ENCODE measurements around the gene SMARCC1.

The SMARCC1 gene

DNA sequence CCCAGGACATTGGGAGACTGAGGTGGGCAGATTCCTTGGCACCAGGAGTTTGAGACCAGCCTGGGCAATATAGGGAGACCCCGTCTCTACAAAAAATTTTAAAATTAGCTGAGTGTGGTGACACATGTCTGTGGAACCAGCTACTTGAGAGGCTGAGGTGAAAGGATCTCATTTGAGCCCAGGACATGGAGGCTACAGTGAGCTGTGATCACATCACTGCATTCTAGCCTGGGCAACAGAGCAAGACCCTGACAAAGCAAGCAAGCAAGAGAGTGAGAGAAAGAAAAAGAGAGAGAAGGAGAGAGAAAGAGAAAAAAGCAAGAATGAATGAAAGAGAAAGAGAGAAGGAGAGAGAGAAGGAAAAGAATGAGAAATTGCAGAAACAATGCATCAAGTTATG, 150.9 kb downstream of the SMARCC1 start:
- DNase-seq (ENCODE audit: low spot score), result no peak

DNA sequence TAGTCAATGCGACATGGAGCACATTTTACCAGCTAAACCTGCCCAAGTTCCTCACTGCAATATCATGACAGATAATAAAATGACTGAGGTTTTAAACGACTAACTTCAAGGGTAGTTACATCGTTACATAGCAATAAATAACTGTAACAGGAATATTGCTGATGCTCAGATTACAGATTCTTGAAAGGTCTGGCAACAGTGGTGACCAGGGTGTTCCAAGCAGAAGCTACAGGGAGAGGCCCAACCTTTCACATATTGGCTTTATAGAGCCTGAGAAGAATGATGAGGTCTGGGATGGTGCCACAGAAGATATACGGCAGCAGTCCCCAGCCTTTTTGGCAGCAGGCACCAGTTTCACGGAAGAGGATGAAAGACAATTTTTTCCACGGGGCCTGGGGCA, 151.9 kb downstream of the SMARCC1 start:
- DNase-seq (ENCODE audit: low spot score), result no peak

DNA sequence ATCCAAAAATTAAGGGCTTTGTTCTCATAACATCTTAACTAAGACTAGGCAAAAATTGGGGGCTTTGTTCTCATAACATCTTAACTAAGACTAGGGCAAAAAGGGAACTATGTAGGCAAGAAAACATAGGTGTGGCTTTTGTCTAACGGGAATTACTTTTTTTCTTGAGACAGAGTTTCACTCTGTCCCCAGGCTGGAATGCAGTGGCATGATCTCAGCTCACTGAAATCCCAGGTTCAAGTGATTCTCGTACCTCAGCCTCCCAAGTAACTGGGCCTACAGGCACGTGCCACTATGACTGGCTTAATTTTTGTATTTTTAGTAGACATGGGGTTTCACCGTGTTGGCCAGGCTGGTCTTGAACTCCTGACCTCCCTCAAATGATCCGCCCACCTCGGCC, 153.3 kb downstream of the SMARCC1 start:
- no peak for DNase-seq (ENCODE audit: low spot score)

DNA sequence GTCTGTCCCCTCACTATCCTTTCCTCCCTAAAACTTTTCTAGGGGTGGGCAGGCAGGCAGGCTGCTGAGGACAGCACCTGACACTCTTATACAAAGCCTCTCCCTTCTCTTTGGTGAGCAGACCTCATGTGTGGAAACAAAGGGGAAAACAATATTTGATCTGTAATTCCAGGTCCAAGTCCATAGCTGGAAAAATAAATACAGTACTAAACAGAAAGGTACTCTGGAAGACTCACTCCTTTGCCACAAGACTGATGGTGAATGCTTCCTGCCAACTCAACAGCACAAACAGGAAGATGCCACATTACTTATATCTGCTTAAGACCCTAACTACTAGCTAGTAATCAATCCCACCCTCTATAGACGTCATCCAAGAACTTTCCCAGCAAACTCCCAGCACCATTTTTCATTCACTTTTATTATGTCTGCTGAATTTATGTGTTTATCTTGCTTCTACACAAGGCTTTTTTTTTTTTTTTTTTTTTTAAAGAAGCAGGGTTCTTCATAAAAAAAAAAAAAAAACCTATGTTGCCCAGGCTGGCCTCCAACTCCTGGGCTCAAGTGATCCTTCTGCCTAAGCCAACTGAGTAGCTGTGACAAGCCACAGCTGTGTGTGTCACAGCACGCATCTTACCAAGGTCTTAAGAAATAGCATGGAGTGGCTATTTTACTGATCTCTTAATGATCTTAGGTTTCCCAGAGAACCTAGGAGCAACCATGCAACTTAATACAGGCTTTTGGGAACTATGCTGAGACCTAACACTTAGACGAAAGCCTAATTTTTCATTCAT, 158.8 kb downstream of the SMARCC1 start:
- no peak for DNase-seq (ENCODE audit: low spot score)

DNA sequence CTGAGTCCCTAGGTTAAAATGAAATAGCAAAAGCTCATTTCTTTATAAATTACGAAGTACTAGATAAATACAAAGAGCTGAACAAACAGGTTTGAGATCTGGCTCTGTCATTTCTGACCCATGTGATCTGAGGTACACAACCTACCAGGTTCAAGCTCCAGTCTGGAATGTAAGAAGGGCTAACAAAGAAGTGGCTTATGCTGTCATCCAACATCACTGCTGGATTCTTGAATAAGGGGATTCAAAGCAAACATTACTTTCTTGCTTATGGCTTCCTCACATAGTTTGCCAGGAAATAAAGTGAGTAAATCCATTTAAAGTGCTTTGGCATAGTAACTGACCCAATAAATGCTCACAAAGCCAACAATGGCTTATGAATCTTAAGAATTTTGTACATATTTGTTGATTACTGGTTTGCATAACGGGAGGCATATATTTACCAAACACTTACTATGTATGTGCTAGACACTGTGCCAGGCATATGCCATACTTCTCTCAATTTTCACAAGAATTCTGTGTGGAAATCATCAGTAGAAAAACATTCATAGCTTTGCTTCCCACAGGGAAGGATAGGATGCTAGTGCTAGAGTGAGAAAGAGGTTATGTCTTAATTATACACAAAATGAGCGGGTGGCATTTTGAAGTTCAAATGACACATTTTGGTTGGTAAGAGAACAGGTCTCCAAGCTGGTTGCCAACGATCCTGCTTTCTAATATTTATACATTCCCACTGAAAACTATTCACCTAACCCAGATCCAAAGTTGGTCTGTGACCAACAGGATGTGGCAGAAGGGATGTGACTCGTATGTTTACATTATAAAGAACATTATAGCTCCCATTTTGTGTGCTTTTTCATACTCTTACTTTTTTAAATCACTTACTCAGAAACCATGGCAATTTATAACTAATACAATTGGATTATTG, 164.3 kb downstream of the SMARCC1 start:
- DNase-seq (ENCODE audit: low spot score), result no peak

DNA sequence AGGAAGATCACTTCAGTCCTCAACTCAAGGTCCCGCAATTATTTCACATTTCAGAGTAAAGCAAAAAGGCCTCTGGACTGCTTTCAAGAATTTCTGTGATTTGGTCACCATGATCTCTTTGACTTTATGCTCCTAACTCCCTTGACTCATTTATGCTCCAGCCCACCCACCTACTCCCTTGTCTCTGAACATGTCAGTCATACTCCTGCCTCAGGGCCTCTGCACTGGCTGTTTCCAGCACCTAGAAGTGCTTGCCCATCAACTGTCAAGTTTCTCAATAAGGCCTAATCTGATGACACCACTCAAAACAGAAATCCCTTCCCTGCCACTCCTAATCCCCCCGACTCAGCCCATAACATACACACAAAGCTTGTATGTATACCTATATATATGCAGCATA, 166.9 kb downstream of the SMARCC1 start:
- no peak for DNase-seq (ENCODE audit: low spot score)

DNA sequence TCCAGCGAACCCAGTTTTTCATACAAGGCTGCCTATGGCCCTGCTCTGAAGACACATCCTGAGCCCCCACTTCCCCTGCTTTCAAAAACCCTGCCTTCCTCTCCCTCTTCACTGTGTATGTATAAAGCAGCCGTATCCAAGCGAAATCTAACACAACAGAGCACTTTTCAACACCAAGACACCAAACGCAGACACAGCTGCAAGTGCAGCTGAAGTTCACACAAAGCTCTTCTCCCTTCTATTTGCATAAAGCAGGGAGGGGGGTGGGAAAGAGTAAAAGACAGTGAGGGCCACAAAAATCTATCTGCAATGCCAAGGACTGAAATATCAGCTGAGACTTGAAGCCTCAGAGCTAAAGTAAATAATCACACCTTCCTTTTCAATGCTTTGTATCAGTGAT, 168.0 kb downstream of the SMARCC1 start:
- DNase-seq (ENCODE audit: low spot score), result no peak

DNA sequence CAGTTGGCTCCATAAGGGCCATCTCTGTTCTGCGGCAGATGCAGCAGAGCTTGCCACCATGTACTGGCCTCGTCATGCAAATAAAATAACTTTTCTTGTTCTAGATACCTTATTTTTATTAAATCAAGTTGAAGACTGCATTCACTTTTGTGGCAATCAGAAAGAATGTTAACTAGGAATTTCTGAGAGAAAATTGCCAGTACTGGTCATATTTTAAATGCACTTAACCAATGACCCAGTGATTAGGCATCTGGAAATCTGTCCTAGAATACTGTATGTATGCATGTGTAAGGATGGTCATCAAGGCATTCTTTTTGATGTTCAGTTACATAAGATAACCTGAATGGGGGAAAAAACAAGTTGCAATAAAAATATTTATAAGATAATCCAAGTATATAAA, 168.8 kb downstream of the SMARCC1 start:
- no peak for DNase-seq (ENCODE audit: low spot score)

DNA sequence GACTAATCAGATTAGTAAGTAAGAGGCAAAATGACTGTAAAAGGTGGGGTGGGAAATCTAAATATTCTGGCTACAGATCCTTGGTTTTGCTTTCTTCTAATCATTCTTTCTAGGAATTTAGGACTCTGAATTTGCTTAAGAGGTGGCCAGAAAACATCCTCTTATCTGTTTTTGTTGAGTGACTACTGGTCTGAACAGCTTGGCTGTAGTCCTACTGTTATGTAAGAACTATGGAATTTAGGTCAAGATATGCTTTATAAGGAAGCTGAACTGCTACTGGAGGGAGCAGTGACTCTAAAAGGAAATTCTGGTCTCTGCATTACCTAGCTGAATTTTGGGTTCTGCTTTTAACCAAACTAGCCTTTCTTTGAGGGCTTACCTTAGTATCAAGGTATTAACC, 169.5 kb downstream of the SMARCC1 start:
- no peak for DNase-seq (ENCODE audit: low spot score)

DNA sequence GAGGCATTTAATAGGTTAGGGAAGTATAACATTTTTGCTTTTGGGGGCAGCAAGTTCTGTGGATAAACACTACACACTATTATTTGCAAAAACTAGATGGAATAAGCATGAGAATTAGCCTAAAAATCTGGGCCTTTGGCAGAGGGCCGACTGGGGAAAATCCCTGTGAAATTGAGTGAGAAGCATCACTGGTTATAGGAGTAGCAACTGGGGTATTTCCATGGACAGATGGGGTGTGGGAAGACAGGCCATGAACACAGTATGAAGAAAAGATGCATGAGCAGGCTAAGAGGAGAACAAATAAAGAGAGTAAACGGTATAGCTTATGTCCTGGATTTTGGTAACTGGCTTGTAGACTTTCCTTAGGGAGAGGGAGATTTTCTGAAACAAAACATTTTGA, 170.1 kb downstream of the SMARCC1 start:
- DNase-seq (ENCODE audit: low spot score), result no peak

DNA sequence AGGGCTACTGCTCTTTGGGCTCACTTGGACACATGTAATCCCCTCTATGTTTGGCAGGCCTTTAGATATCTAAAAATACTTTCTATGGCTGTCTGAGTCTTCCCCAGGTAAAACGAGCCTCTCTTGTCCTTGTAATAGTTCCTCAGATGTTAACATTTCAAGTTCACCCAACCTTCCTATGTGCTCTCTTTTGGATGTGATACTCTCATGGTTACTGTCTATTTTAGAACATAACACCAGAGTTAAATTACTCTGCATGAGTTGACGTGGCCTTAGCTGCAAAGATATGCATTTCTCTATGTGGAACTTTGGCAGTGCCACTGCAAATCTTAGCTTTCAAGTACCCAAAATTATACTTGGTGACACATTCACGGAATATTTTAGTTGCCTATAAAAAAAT, 171.1 kb downstream of the SMARCC1 start:
- DNase-seq (ENCODE audit: low spot score), result no peak

DNA sequence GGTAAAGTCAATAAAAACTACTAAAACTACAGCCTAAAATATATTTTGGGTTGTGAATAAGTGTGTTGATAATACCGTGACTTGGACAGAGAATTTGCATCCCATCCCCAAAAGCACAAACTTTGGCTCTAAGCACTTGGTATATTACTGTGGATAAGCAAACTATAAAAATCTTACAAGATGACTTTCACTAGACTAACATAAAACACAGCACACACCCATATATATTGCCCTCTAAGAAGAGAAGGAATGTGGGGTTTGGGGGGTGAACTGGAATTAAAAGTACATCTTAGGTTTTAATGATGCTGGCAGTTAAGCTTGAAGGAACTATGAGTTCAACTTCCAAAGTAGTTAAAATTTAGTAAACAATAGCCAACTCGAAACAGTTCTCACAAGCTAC, 174.4 kb downstream of the SMARCC1 start:
- no peak for DNase-seq (ENCODE audit: low spot score)

DNA sequence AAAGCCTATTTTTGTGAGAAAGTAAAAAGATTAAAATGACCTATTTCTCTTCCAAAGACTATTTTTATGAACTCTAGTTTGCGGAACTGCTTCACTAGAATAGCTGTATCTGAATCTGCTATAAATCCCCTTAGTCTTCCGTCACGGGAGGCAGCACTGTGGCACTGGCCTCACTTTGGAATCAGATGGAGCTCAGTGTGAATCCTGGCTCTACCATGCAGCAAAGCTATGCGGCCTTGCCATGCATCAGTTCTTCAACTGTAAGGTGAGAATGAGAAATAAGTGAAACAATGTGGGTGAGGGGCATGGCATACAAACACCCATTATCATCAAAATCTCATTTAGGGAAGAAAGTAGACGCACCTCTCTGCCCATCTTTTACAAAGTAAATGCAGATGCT, 175.5 kb downstream of the SMARCC1 start:
- no peak for DNase-seq (ENCODE audit: low spot score)

DNA sequence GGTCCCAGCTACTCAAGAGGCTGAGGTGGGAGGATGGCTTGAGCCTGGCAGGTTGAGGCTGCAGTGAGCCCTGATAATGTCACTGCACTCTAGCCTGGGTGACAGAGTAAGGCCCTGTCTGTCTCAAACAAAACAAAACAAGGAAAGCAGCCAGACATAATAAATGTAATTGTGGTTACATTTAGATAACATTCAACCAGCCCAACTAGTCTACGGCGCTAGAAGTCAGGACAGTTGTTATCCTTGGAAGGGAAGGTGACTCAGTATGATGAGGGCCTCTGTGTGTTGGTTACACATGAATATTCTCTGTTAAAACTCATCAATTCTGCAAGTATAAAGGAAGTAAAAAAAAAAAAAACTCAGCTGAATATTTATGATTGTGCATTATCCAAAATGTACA, 176.0 kb downstream of the SMARCC1 start:
- no peak for DNase-seq (ENCODE audit: low spot score)

DNA sequence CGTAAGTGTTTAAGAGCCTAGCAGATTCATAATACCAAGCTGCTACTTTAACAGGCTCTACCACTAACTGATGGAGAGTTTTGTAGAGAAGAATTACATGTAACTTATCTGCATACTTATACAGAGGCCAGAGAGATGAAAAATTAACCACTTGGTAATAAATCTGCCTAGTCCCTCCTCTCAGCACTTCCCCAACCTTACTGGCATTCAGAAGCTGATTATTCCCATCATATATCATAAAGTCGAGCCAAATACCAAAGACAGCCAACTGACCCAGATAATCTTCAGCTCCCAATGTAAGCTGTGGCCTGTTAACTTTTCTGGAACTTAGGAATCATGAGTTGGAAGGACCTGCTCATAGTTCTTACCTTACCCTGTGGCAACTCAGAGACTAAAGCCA, 177.5 kb downstream of the SMARCC1 start:
- no peak for DNase-seq (ENCODE audit: low spot score)

DNA sequence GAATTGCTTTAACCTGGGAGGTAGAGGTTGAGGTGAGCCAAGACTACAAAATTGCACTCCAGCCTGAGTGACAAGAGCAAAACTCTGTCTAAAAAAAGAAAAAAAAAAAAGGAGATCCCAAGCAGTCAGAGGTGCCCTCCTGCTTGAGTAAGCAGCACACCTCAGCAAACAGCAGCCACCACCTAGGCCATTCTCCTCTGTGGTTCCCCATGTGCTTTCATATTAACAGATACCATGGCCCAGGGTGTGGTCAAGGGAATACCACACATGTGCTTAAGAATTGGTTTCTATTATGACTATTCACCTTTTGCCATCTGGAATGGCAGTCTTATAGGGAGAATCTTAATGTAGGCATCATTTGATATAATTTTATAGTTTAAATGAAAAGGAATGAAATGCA, 178.4 kb downstream of the SMARCC1 start:
- no peak for DNase-seq (ENCODE audit: low spot score)

DNA sequence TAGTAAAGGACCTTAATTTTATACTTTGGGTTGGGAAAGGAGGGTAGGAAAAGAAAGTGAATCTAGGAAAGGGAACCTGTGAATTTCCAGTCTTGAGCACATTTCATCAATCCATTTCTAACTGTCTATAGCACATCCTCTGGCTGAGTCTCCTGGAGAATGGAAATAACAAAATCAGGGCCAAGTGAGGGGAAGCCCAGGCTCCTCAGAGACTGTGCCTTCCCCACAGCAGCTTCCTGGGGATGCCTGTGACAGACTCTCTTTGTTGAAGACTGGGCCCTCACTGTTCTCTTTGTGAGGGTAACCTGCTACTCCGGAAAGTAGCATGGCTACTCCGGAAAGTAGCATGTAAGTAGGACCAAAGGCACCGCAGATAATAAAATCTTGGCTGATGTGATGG, 180.4 kb downstream of the SMARCC1 start:
- DNase-seq (ENCODE audit: low spot score), result no peak

DNA sequence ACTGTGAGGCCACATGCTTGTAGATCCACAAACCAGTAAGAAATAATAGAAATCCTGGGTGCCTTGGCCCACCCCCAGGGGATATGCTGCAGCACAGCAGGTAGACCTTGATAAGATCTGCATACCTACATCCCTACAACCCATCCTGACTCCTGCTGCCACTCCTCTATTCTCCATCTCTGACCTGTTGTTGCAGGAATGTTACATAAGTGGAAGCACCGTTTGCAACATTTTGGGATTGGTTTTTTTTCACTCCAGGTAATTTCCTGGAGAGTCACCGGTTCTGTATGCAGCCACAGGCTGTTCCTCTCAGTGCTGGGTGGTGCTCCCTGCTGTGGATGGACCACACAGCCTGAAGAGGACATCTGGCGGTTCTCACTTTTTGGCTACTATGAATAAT, 186.9 kb downstream of the SMARCC1 start:
- DNase-seq (ENCODE audit: low spot score), result no peak

DNA sequence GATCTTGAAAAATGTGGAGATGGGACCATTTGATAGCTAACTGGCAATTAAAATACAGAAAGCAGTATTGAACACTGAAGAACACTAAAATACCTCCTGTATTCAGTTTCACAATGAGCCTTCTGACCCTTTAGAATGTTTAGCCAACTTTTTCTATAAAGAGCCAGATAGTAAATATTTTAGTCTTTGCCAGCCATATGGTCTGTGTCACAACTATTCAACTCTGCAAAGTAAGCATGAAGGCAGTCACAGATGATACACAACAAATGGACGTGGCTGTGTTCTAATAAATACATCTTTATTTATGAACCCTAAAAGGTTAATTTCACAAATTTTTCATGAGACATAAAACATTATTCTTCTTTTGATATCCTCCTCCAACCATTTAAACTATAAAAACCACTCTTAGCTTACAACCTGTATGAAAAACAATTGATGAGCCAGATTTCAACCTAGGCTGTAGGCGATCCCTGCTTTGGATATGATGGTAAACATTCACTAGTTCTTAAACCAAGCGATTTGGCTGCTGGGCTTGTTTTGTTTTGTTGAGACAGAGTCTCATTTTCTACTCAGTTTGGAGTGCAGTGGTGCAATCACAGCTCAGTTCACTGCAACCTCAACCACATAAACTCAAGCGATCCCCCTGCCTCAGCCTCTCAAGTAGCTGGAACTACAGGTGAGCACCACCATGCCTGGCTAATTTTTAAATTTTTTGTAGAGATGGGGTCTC, 189.5 kb downstream of the SMARCC1 start:
- DNase-seq (ENCODE audit: low spot score), result no peak

DNA sequence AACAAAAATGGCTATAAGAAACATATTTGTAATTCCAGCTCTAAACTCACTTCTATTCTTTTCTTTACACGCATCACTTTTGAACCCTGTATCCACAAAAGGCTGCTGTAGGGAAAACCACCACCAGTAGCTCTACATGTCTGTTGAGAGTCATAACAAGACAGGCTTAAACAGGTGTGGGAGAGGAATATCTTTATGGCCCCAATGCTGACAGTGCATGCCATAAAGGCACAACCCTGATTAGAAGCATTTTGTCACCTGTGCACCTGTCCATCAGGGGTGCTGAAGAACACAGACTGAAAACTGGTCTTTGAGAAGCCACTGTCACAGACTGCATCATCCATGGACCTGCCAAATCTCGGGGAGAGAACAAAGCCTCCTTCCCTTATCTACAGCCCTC, 191.5 kb downstream of the SMARCC1 start:
- DNase-seq (ENCODE audit: low spot score), result no peak

DNA sequence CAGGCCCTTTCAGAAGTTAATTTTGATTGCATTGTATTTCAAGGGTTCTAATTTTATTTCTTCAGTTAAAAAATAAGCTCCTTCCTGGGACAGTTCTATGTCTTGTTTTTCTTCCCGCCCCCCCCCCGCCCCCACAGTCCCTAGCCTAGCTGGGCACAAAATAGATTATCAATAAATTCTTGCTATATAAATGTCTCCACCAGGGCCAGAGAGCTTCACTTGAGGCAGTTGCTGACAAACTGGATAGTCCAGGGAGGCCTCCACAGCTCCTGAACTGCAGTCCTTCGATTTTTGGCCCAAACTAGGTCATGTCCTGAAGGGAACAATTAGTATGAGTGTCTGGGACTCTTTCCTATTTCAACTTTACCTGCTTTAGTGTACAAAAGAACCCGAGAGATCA, 193.1 kb downstream of the SMARCC1 start:
- DNase-seq (ENCODE audit: low spot score), result no peak

DNA sequence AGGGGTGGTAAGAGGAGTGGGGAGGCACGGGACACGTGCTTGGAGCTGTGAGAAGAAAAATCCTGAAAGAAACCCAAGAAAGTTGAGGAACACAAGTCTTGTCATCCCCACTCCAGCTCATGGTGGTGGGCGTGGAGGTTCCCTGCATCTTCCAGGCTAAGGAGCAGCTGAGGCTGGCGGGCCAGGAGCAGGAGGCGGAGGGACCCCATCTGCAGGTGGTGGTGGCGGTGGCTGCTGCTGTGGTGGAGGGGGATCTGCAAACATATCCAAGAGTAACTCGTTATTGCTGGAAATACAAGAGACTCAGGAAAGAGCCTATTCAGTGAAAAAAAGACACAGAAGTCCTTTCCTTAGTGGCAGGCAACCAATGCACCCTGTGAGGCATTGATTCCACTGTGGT, 193.6 kb downstream of the SMARCC1 start:
- DNase-seq (ENCODE audit: low spot score), result no peak

DNA sequence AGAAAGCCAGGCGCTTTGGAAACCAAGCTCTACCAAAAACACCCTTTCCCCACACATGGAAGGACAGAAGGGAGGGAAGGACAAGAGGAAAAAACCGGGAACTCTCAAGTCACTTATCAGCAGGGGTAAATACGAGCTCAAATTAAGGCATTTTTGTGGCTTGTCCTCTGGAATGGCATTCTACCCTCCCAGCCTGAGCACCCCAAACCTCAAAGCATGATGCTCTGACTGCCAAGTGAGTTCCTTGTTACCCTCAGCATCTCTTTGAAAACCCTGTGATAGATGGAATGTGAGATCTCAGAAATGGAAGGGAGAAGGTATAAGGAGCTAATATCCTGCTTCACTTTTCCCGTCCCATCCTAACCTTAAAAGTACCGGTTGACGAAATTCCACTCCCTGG, 194.9 kb downstream of the SMARCC1 start:
- no peak for DNase-seq (ENCODE audit: low spot score)
